Mesodermal cell (in vitro differentiated cells): ENCODE results near the gene PDE10A.
"Not testable (repeated sequence)": the region's sequence is repeated elsewhere in the genome, so short reads cannot be mapped to it uniquely, and the experiment has no call there.

Source experiments
- H3K27ac ChIP-seq: 2 replicates; pipeline ENCODE4 v1.7.0; 2013; ENCODE audit warnings: mild to moderate bottlenecking, low read depth, low read length, moderate library complexity; ENCODE audit not compliant: severe bottlenecking
- H3K36me3 ChIP-seq: 2 replicates; pipeline ENCODE4 v1.7.1; 2013; ENCODE audit warnings: mild to moderate bottlenecking, low read length, moderate library complexity; ENCODE audit not compliant: control insufficient read depth, insufficient read depth
- H3K4me1 ChIP-seq: one replicate; pipeline ENCODE4 v1.7.1; 2013; ENCODE audit warnings: mild to moderate bottlenecking, low read length; ENCODE audit not compliant: insufficient read depth, control insufficient read depth, poor library complexity, severe bottlenecking
- H3K4me3 ChIP-seq: 2 replicates; pipeline ENCODE4 v1.7.0; 2013; ENCODE audit warnings: low read length, control low read depth, mild to moderate bottlenecking; ENCODE audit not compliant: insufficient read depth, poor library complexity, severe bottlenecking; ENCODE audit errors: extremely low read depth
- H3K9me3 ChIP-seq: 2 replicates; pipeline ENCODE4 v1.7.1; 2013; ENCODE audit warnings: mild to moderate bottlenecking, low read length, moderate library complexity; ENCODE audit not compliant: control insufficient read depth
- WGBS, 2 experiments: methylation state at CpG; one replicate each; pipeline ENCODE4 v1.1.5; 2013; ENCODE audit warnings: missing lambda C conversion rate in 2 of 2; ENCODE audit not compliant: insufficient coverage in 2 of 2; 5-methylcytosine and 5-hydroxymethylcytosine counted together

Gene PDE10A

GRCh38 chr6:165469483-165469882 lies 193.6 kb downstream of the PDE10A start:
- WGBS, 2 experiments = 100% methylated on average over 1 of the region's 4 CpGs

GRCh38 chr6:165468340-165469235 lies 194.5 kb downstream of the PDE10A start:
- 67% methylated on average over 1 of the region's 9 CpGs; no CpG with 5 or more reads in 1 of the 2 experiments for WGBS, 2 experiments
- Histone ChIP-seq H3K4me3 (no peak overlapping the region), H3K9me3 (no peaks in the 10 kb centered on the region), H3K36me3 (peaks cover 5% of the 10 kb centered on the region), H3K4me1 (no peaks in the 10 kb centered on the region), H3K27ac (no peak overlapping the region)

More at GRCh38 chr6:165469483-165469882, 193.6 kb downstream of the PDE10A start:
- peaks cover 5% of the 10 kb centered on the region for H3K36me3 ChIP-seq
- H3K4me1 ChIP-seq = no peaks in the 10 kb centered on the region
- no peak overlapping the region for H3K27ac ChIP-seq
- H3K4me3 ChIP-seq = no peak overlapping the region
- no peaks in the 10 kb centered on the region for H3K9me3 ChIP-seq

GRCh38 chr6:165463499-165463898 lies 199.5 kb downstream of the PDE10A start:
- not testable (repeated sequence) for H3K4me1 ChIP-seq, H3K36me3 ChIP-seq, H3K27ac ChIP-seq, H3K4me3 ChIP-seq, H3K9me3 ChIP-seq
- 100% methylated on average over 3 of the region's 6 CpGs; no CpG with 5 or more reads in 1 of the 2 experiments for WGBS, 2 experiments

- H3K4me3 ChIP-seq, H3K36me3 ChIP-seq, H3K4me1 ChIP-seq, H3K9me3 ChIP-seq, H3K27ac ChIP-seq: not testable (repeated sequence)
- 81 to 90% methylated on average over 7 to 10 of the region's 12 CpGs for WGBS, 2 experiments
Observed at GRCh38 chr6:165459605-165460301, 203.3 kb downstream of the PDE10A start.

GRCh38 chr6:165458134-165458533 lies 204.9 kb downstream of the PDE10A start:
- H3K27ac ChIP-seq = no peak overlapping the region
- H3K4me3 ChIP-seq = no peak overlapping the region

GRCh38 chr6:165456286-165456685 lies 206.8 kb downstream of the PDE10A start:
- H3K4me3 ChIP-seq = no peak overlapping the region
- H3K27ac ChIP-seq = no peak overlapping the region
- H3K36me3 ChIP-seq = no peaks in the 10 kb centered on the region
- H3K4me1 ChIP-seq = no peaks in the 10 kb centered on the region
- 29 to 52% methylated on average over 1 to 2 of the region's 3 CpGs for WGBS, 2 experiments
- H3K9me3 ChIP-seq = no peaks in the 10 kb centered on the region

More at GRCh38 chr6:165458134-165458533, 204.9 kb downstream of the PDE10A start:
- 62 to 84% methylated on average over 3 of the region's 6 CpGs for WGBS, 2 experiments
- Histone ChIP-seq H3K9me3 (no peaks in the 10 kb centered on the region), H3K36me3 (no peaks in the 10 kb centered on the region), H3K4me1 (no peaks in the 10 kb centered on the region)

- no peak overlapping the region for H3K4me3 ChIP-seq
- no peaks in the 10 kb centered on the region for H3K4me1 ChIP-seq
- no peaks in the 10 kb centered on the region for H3K36me3 ChIP-seq
- H3K9me3 ChIP-seq = no peaks in the 10 kb centered on the region
- no peak overlapping the region for H3K27ac ChIP-seq
- WGBS, 2 experiments = 88 to 100% methylated on average over 1 of the region's 3 CpGs
Observed at GRCh38 chr6:165455488-165455887, 207.6 kb downstream of the PDE10A start.

- 90 to 94% methylated on average over 1 to 2 of the region's 2 CpGs for WGBS, 2 experiments
- no peak overlapping the region for H3K4me3 ChIP-seq
- no peaks in the 10 kb centered on the region for H3K36me3 ChIP-seq
- no peak overlapping the region for H3K27ac ChIP-seq
- no peaks in the 10 kb centered on the region for H3K4me1 ChIP-seq
- H3K9me3 ChIP-seq = no peaks in the 10 kb centered on the region
Observed at GRCh38 chr6:165453395-165453794, 209.6 kb downstream of the PDE10A start.

GRCh38 chr6:165451838-165452237 lies 211.2 kb downstream of the PDE10A start:
- Histone ChIP-seq H3K9me3 (no peaks in the 10 kb centered on the region), H3K36me3 (no peaks in the 10 kb centered on the region)
- 100% methylated on average over 1 of the region's 2 CpGs; no CpG with 5 or more reads in 1 of the 2 experiments for WGBS, 2 experiments

GRCh38 chr6:165448210-165448609 lies 214.8 kb downstream of the PDE10A start:
- WGBS, 2 experiments = 89 to 95% methylated on average over 4 of the region's 4 CpGs
- Histone ChIP-seq H3K4me1 (no peaks in the 10 kb centered on the region), H3K9me3 (peaks cover 3% of the 10 kb centered on the region), H3K4me3 (no peak overlapping the region), H3K27ac (no peak overlapping the region), H3K36me3 (peaks cover 4% of the 10 kb centered on the region)

More at GRCh38 chr6:165451838-165452237, 211.2 kb downstream of the PDE10A start:
- Histone ChIP-seq H3K4me1 (no peaks in the 10 kb centered on the region), H3K4me3 (no peak overlapping the region), H3K27ac (no peak overlapping the region)
